Pancreas (tissue), 10 donors: ENCODE data around the gene GALNT5. TPM values are rescaled to one million over a fixed set of nuclear protein-coding genes. Genes with fewer than 3 reads are reported as not detected.

ENCODE experiments used
- ATAC-seq, 4 donors: fragments of 200-7000 bp; cut with Tn5 transposase; one replicate each; pipeline versions ENCODE4 v1.8.0 to v1.9.1; 2020; ENCODE audit warnings: mild to moderate bottlenecking in 4 of 4, moderate library complexity in 4 of 4
- DNase-seq, 6 donors: peaks; one replicate each; pipeline ENCODE4 v3.0.0-alpha.2; 2020
- FAIRE-seq: peaks from 2 replicates; lab custom pipeline; 2012; peaks lifted over from hg19 to GRCh38; lab: Jason Lieb, UNC
- H3K27ac ChIP-seq, 4 donors: fragments of 200-600 bp; sonication (generic); 1 replicate in 3 of 4; 2 replicates in 1 of 4; pipeline versions ENCODE4 v1.5.0 to v1.8.0; 2020
- H3K27me3 ChIP-seq, 4 donors: fragments of 200-600 bp; one replicate each; pipeline ENCODE4 v1.8.0; 2021
- H3K36me3 ChIP-seq, 3 donors: fragments of 200-600 bp; sonication (generic) in 1 of 3; one replicate each; pipeline versions ENCODE4 v1.5.0 to v1.8.0; 2020 to 2021
- H3K4me1 ChIP-seq, 3 donors: fragments of 200-600 bp; one replicate each; pipeline ENCODE4 v1.8.0; 2021
- H3K4me3 ChIP-seq, 4 donors: fragments of 200-600 bp; sonication (generic) in 2 of 4; one replicate each; pipeline versions ENCODE4 v1.5.0 to v1.8.0; 2020 to 2021
- H3K9me3 ChIP-seq, 4 donors: fragments of 200-600 bp; one replicate each; pipeline ENCODE4 v1.8.0; 2021
- CTCF ChIP-seq, 4 donors: fragments of 200-600 bp; sonication (generic) in 3 of 4; IDR thresholded peaks; one replicate each; pipeline versions ENCODE4 v1.5.0 to v1.8.0; 2021; ENCODE audit warnings: antibody characterized with exemption in 4 of 4
- WGBS, 2 donors: extraction: QIAGEN DNeasy Blood & Tissue Kit; methylation state at CpG; one replicate each; pipeline ENCODE4 v1.1.7; 2013; 5-methylcytosine and 5-hydroxymethylcytosine counted together
- intact Hi-C, 3 donors: fragments of 100-400 bp; cut with DNase I; formaldehyde crosslinking; loops; one replicate each; pipeline versions ENCODE4 v1.11.1 to v1.14.2; 2022
- polyA plus RNA-seq, 2 donors: library from polyadenylated mRNA; stranded (reverse); fragments of 200-250 nt; gene quantifications; one replicate each; pipeline ENCODE4 v1.2.3, GENCODE V29; 2013
- total RNA-seq, 6 donors: library from RNA; stranded (reverse); fragmentation: NEBNext Ultra II Directional in 4 of 6; extraction: Animal tissue kit (Norgen Biotek cat#: 25700) in 4 of 6; gene quantifications; one replicate each; pipeline versions ENCODE4 v1.2.1 to v1.2.4, GENCODE V29; 2021 to 2023
- donor health status: healthy with polysubstance abuse.
- donor health status: DM: no; HTN: no; CAD: no; lungs with moderate emphysema.
- donor health status: DM: no; HTN: no; CAD: no.
- donor health status: control.
- donor health status: control.
- donor health status: Bipolar disorder and iron deficiency.
- donor health status: DM: yes; HTN: yes; CAD: no.
- donor health status: DM: no; HTN: no; CAD: no.
- donor health status: DM: no; HTN: no; CAD: no.
- donor health status: DM: yes; HTN: yes; CAD: no.

GALNT5 gene
- total and polyA plus RNA-seq, 8 donors = 0.08 to 0.60 (median 0.16) TPM; not detected in 2

GRCh38 chr2:157292853-157293252 lies 35.3 kb downstream of the GALNT5 start:
- intact Hi-C loops = no loop called here
- Histone ChIP-seq H3K4me1 (no peaks in the 10 kb centered on the region), H3K4me3 (no peak overlapping the region), H3K36me3 (no peaks in the 10 kb centered on the region), H3K27ac (no peak overlapping the region), H3K27me3 (no peaks in the 10 kb centered on the region), H3K9me3 (no peaks in the 10 kb centered on the region)
- WGBS, 2 donors = 86 to 92% methylated on average over 5 of the region's 5 CpGs
- FAIRE-seq (no peak), DNase-seq (no peak), ATAC-seq (no peak)
- TF ChIP-seq CTCF (IDR thresholded peaks at IDR 0.05) = no peak

GRCh38 chr2:157296490-157296889 lies 39.0 kb downstream of the GALNT5 start:
- ATAC-seq = no peak
- Histone ChIP-seq H3K36me3 (no peaks in the 10 kb centered on the region), H3K27ac (no peak overlapping the region), H3K4me1 (no peaks in the 10 kb centered on the region), H3K27me3 (no peaks in the 10 kb centered on the region), H3K4me3 (no peak overlapping the region), H3K9me3 (no peaks in the 10 kb centered on the region)
- WGBS, 2 donors = 14 to 28% methylated on average over 1 of the region's 1 CpG
- TF ChIP-seq CTCF (IDR thresholded peaks at IDR 0.05) = no peak
- DNase-seq = no peak
- no peak for FAIRE-seq
- intact Hi-C loops = no loop called here

- no peak for TF ChIP-seq CTCF (IDR thresholded peaks at IDR 0.05)
- Histone ChIP-seq H3K4me1 (no peaks in the 10 kb centered on the region), H3K9me3 (no peaks in the 10 kb centered on the region), H3K27ac (no peak overlapping the region), H3K4me3 (no peak overlapping the region), H3K27me3 (no peaks in the 10 kb centered on the region), H3K36me3 (no peaks in the 10 kb centered on the region)
- FAIRE-seq (no peak), ATAC-seq (no peak), DNase-seq (no peak)
- intact Hi-C loops = no loop called here
- 95 to 97% methylated on average over 4 of the region's 4 CpGs for WGBS, 2 donors
Observed at GRCh38 chr2:157296958-157297357, 39.5 kb downstream of the GALNT5 start.

- no peak for ATAC-seq
- intact Hi-C loops = no loop called here
- no peak overlapping the region for H3K27ac ChIP-seq
Observed at GRCh38 chr2:157301307-157301706, 43.8 kb downstream of the GALNT5 start.

More at GRCh38 chr2:157301307-157301706, 43.8 kb downstream of the GALNT5 start:
- Histone ChIP-seq H3K9me3 (no peaks in the 10 kb centered on the region), H3K36me3 (no peaks in the 10 kb centered on the region), H3K4me3 (no peak overlapping the region), H3K4me1 (no peaks in the 10 kb centered on the region), H3K27me3 (peaks cover 0 to 10% (median 0%) of the 10 kb centered on the region in 4 donors)
- 83 to 84% methylated on average over 2 of the region's 2 CpGs for WGBS, 2 donors
- DNase-seq (no peak), FAIRE-seq (no peak)
- TF ChIP-seq CTCF (IDR thresholded peaks at IDR 0.05) = no peak
